Measurements from ENCODE around the gene RFX3.

DNA sequence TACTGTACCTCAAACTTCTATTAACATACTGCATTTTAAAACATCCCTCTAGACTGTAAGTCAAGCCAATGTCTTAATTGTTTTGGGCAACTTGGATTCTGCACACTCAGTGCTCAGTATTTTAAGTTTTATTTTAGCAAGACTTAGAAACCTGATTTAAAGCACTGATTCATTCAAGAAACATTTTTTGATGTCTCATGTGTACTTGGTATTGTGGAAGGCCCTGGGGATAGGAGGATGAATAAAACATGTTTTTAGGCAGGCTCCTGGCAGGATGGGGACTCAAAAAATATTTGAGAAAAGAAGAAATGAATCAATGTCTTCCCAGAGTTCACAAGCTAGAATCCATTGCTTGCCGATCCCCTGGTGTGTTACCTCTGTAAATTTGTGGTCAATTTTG lies 347.9 kb downstream of the RFX3 start:
- TF ChIP-seq, protein P1, sequence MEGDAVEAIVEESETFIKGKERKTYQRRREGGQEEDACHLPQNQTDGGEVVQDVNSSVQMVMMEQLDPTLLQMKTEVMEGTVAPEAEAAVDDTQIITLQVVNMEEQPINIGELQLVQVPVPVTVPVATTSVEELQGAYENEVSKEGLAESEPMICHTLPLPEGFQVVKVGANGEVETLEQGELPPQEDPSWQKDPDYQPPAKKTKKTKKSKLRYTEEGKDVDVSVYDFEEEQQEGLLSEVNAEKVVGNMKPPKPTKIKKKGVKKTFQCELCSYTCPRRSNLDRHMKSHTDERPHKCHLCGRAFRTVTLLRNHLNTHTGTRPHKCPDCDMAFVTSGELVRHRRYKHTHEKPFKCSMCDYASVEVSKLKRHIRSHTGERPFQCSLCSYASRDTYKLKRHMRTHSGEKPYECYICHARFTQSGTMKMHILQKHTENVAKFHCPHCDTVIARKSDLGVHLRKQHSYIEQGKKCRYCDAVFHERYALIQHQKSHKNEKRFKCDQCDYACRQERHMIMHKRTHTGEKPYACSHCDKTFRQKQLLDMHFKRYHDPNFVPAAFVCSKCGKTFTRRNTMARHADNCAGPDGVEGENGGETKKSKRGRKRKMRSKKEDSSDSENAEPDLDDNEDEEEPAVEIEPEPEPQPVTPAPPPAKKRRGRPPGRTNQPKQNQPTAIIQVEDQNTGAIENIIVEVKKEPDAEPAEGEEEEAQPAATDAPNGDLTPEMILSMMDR (IDR thresholded peaks at IDR 0.05), result no peak
- TF ChIP-seq POLR2A (IDR thresholded peaks at IDR 0.05), result no peak
